ENCODE data around the gene HBS1L.

- no peak for TF ChIP-seq FOXK2 (IDR thresholded peaks at IDR 0.05)
- no peak for TF ChIP-seq RAD51 (IDR thresholded peaks at IDR 0.05)
- TF ChIP-seq POLR2A (IDR thresholded peaks at IDR 0.05; ENCODE audit: low read depth, low read length): no peak
- peak; percentile 19 to 20 (median 20); a peak in 3 of 6 replicates for TF ChIP-seq CTCF (IDR thresholded peaks at IDR 0.05 in 2 of 3, conservative IDR thresholded peaks at IDR 0.05 in 1 of 3; ENCODE audit: control insufficient read depth in 2 of 3, extremely low read depth in 1 of 3, insufficient read depth in 1 of 3, low read depth in 3 of 3, low read length in 3 of 3)
- no peak for TF ChIP-seq FOS (IDR thresholded peaks at IDR 0.05; ENCODE audit: borderline replicate concordance, extremely low read depth, insufficient read length)
- no peak for TF ChIP-seq TBL1XR1 (IDR thresholded peaks at IDR 0.05; ENCODE audit: low read depth, low read length)
- TF ChIP-seq STAT1 (conservative IDR thresholded peaks at IDR 0.05): no peak
- no peak for TF ChIP-seq PBX3 (IDR thresholded peaks at IDR 0.05; ENCODE audit: insufficient replicate concordance, low read depth, low read length)
- TF ChIP-seq SREBF2 (IDR thresholded peaks at IDR 0.05; ENCODE audit: low read length): no peak
- no peak for TF ChIP-seq ZNF687 (IDR thresholded peaks at IDR 0.05)
- TF ChIP-seq TCF12 (IDR thresholded peaks at IDR 0.05; ENCODE audit: low read depth, low read length): 0 out of 2 replicates have a peak, but pooled peaks have one; percentile 50
- 0 out of 2 replicates have a peak, but pooled peaks have one; percentile 22 for TF ChIP-seq RAD21 (IDR thresholded peaks at IDR 0.05; ENCODE audit: insufficient read depth, low read depth, low read length)
Observed at GRCh38 chr6:135087403-135087802, 32.8 kb upstream of the HBS1L start.

All from GM12878 (cell line).